ENCODE measurements around the gene MSMB.

DNA sequence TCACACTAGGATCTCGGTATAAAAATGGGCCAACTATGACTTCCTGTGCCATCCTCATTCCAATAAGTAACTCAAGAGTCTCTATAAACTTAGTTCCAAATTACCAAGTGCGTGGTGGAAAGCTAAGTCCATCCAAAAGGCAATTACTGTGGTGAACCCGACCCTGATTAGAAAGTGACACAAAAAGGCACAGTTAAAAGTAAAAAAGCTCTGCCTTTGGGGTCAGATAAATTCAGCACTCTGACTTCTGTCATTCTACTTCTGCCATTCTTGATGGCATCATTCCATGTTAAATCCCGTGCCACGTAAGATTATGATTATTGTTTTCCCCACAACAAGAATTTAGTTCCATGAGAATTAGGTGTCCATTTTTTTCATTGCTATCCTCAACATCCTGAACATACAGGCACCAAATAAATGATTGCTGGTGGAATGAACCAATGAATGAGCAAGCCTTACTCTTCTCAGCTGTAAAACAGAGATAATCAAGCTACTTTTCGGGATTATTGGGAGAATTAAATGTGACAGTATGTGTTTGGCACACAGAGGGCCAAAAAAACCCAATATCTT is 16.5 kb downstream of the MSMB start:
- TF ChIP-seq POLR2A (IDR thresholded peaks at IDR 0.05; ENCODE audit: low read depth, low read length) = no peak
- TF ChIP-seq POLR2AphosphoS5 (IDR thresholded peaks at IDR 0.05; ENCODE audit: low read depth, low read length) = no peak
- no peak for TF ChIP-seq TAF1 (IDR thresholded peaks at IDR 0.05; ENCODE audit: low read depth, low read length)

All from GM12891 (cell line).